DND-41 (cell line): ENCODE data around the gene TMEM89.

Source experiments
- ATAC-seq: fragments of 200-7000 bp; cut with Tn5 transposase; 3 replicates; pipeline ENCODE4 v1.9.1; 2021; ENCODE audit warnings: low read depth; ENCODE audit not compliant: insufficient read depth
- DNase-seq: peaks from one replicate; pipeline ENCODE4 v3.0.0-alpha.2; 2020
- H2AFZ ChIP-seq: 2 replicates; pipeline ENCODE4 v1.6.0; 2012; ENCODE audit warnings: low read depth, low read length
- H3K27ac ChIP-seq: 2 replicates; pipeline ENCODE4 v1.5.1; 2012; ENCODE audit warnings: low read length, inconsistent platforms
- H3K27me3 ChIP-seq: fragments of 200-600 bp; sonication (generic); 2 replicates; pipeline ENCODE4 v1.6.0; 2012; ENCODE audit warnings: low read length, mild to moderate bottlenecking, inconsistent platforms; ENCODE audit not compliant: insufficient read depth, poor library complexity
- H3K36me3 ChIP-seq: 2 replicates; pipeline ENCODE4 v1.5.1; 2012; ENCODE audit warnings: low read length, inconsistent platforms; ENCODE audit not compliant: insufficient read depth
- H3K4me1 ChIP-seq: 2 replicates; pipeline ENCODE4 v1.5.1; 2012; ENCODE audit warnings: mild to moderate bottlenecking, low read length; ENCODE audit not compliant: insufficient read depth
- H3K4me2 ChIP-seq: 2 replicates; pipeline ENCODE4 v1.6.0; 2012; ENCODE audit warnings: mild to moderate bottlenecking, moderate library complexity, low read length, inconsistent platforms; ENCODE audit not compliant: insufficient read depth
- H3K4me3 ChIP-seq, 2 experiments: fragments of 200-600 bp in 1 of 2; shearing (Covaris generic) in 1 of 2; 2 replicates each; pipeline ENCODE4 v1.5.1; 2012 to 2016; ENCODE audit warnings: inconsistent platforms in 2 of 2, low read length in 2 of 2, mild to moderate bottlenecking in 2 of 2, low read depth in 1 of 2, moderate library complexity in 1 of 2
- H3K79me2 ChIP-seq: 2 replicates; pipeline ENCODE4 v1.6.0; 2012; ENCODE audit warnings: low read length, inconsistent platforms; ENCODE audit not compliant: insufficient read depth
- H3K9ac ChIP-seq: 2 replicates; pipeline ENCODE4 v1.6.0; 2012; ENCODE audit warnings: low read depth, mild to moderate bottlenecking, inconsistent platforms, low read length, moderate library complexity
- H3K9me3 ChIP-seq: 2 replicates; pipeline ENCODE4 v1.5.1; 2012; ENCODE audit warnings: low read length, moderate library complexity, mild to moderate bottlenecking, inconsistent platforms; ENCODE audit not compliant: insufficient read depth, severe bottlenecking
- H4K20me1 ChIP-seq: 2 replicates; pipeline ENCODE4 v1.6.0; 2012; ENCODE audit warnings: low read length; ENCODE audit not compliant: insufficient read depth
- EZH2 ChIP-seq: IDR thresholded peaks from 3 replicates; pipeline ENCODE4 v1.6.1; 2012; ENCODE audit warnings: borderline replicate concordance, low read depth, mild to moderate bottlenecking, moderate library complexity, low read length, inconsistent platforms; ENCODE audit not compliant: severe bottlenecking
- TF ChIP-seq, protein P1 (sequence below): IDR thresholded peaks from 2 replicates; pipeline ENCODE4 v1.5.1; 2012; ENCODE audit warnings: borderline replicate concordance, low read length, moderate library complexity, mild to moderate bottlenecking; ENCODE audit not compliant: poor library complexity, severe bottlenecking; ENCODE audit errors: extremely low read depth

TMEM89 gene

GRCh38 chr3:48629894-48630293 is 8.3 kb upstream of the TMEM89 start:
- Histone ChIP-seq H3K27ac (no peak overlapping the region), H3K79me2 (peaks cover 9% of the 10 kb centered on the region; the same call in 1 of the 2 replicates), H3K27me3 (no peaks in the 10 kb centered on the region), H4K20me1 (peaks cover 16% of the 10 kb centered on the region; the same call in 1 of the 2 replicates), H3K9me3 (no peaks in the 10 kb centered on the region), H3K4me1 (peaks cover 16% of the 10 kb centered on the region), H3K36me3 (peaks cover 67% of the 10 kb centered on the region), H2AFZ (no peak overlapping the region), H3K9ac (no peak overlapping the region), H3K4me2 (no peak overlapping the region), H3K4me3 (no peak overlapping the region)
- TF ChIP-seq, protein P1, sequence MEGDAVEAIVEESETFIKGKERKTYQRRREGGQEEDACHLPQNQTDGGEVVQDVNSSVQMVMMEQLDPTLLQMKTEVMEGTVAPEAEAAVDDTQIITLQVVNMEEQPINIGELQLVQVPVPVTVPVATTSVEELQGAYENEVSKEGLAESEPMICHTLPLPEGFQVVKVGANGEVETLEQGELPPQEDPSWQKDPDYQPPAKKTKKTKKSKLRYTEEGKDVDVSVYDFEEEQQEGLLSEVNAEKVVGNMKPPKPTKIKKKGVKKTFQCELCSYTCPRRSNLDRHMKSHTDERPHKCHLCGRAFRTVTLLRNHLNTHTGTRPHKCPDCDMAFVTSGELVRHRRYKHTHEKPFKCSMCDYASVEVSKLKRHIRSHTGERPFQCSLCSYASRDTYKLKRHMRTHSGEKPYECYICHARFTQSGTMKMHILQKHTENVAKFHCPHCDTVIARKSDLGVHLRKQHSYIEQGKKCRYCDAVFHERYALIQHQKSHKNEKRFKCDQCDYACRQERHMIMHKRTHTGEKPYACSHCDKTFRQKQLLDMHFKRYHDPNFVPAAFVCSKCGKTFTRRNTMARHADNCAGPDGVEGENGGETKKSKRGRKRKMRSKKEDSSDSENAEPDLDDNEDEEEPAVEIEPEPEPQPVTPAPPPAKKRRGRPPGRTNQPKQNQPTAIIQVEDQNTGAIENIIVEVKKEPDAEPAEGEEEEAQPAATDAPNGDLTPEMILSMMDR = no peak
- TF ChIP-seq EZH2 = no peak
- ATAC-seq (no peak), DNase-seq (no peak)

GRCh38 chr3:48628277-48629017 is 6.9 kb upstream of the TMEM89 start:
- Histone ChIP-seq H3K27me3 (no peaks in the 10 kb centered on the region), H3K9me3 (no peaks in the 10 kb centered on the region), H3K4me2 (no peak overlapping the region), H3K4me3 (no peak overlapping the region), H3K9ac (no peak overlapping the region), H3K27ac (no peak overlapping the region), H4K20me1 (0 out of 2 replicates have a peak, but pooled peaks cover 4% of the 10 kb centered on the region), H3K36me3 (peaks cover 63% of the 10 kb centered on the region), H3K4me1 (peaks cover 10% of the 10 kb centered on the region; the same call in 1 of the 2 replicates), H2AFZ (no peak overlapping the region), H3K79me2 (no peaks in the 10 kb centered on the region)
- TF ChIP-seq, protein P1 = no peak
- no peak for TF ChIP-seq EZH2
- no peak for DNase-seq
- ATAC-seq = no peak

DNA sequence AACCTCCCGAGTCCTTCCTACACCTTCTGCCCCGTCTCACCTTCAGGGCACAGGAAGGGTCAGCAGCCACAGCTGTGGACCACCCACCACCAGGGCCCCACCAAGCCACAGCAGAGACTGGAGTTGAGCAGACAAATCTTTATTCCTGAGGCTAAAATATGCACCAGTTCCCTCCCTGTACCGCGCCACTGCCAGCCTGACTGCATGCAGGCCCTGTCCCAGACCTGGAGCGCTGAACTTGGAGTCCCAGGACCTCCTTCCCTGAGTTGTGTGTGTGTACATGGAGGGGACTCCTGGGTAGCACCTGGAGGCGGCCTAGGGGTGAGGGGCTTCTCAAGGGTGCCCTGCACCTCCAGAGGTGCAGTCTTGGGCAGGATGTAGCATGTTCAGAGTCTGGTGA is 4.0 kb upstream of the TMEM89 start:
- TF ChIP-seq, protein P1 = no peak
- TF ChIP-seq EZH2 = no peak
- H3K4me2 ChIP-seq = no peak overlapping the region
- H3K9me3 ChIP-seq = no peaks in the 10 kb centered on the region
- no peaks in the 10 kb centered on the region for H3K79me2 ChIP-seq
- peaks cover 8% of the 10 kb centered on the region; the same call in 1 of the 2 replicates for H3K4me1 ChIP-seq
- no peak overlapping the region for H3K4me3 ChIP-seq
- H2AFZ ChIP-seq = no peak overlapping the region
- peaks cover 45% of the 10 kb centered on the region for H3K36me3 ChIP-seq
- no peak overlapping the region for H3K27ac ChIP-seq
- ATAC-seq (no peak), DNase-seq (no peak)
- H3K9ac ChIP-seq = no peak overlapping the region
- no peaks in the 10 kb centered on the region for H4K20me1 ChIP-seq
- no peaks in the 10 kb centered on the region for H3K27me3 ChIP-seq
